ENCODE results near the gene BASP1.
"Not testable (repeated sequence)": the region's sequence is repeated elsewhere in the genome, so short reads cannot be mapped to it uniquely, and the experiment has no call there.

The BASP1 gene

GRCh38 chr5:17190799-17191391 lies 26.5 kb upstream of the BASP1 start:
- Histone ChIP-seq H3K4me3 (replicated peaks; ENCODE audit: insufficient read depth, low read length) (no peak overlapping the region), H3K27me3 (ENCODE audit: insufficient read depth, poor library complexity, severe bottlenecking) (no peaks in the 10 kb centered on the region), H3K27ac (replicated peaks) (no peak overlapping the region)
- DNase-seq (ENCODE audit: low read depth in 1 of 2, low spot score in 1 of 2) = no peak
- TF ChIP-seq SPI1 (IDR thresholded peaks at IDR 0.05; ENCODE audit: borderline replicate concordance, low read depth) (no peak), REST (IDR thresholded peaks at IDR 0.05; ENCODE audit: insufficient replicate concordance, low read depth) (no peak), CTCF (IDR thresholded peaks at IDR 0.05; ENCODE audit: insufficient read depth, low read length) (no peak), POLR2AphosphoS5 (IDR thresholded peaks at IDR 0.05; ENCODE audit: low read depth) (no peak), GABPA (IDR thresholded peaks at IDR 0.05; ENCODE audit: low read depth) (no peak)

GRCh38 chr5:17191574-17191973 lies 25.9 kb upstream of the BASP1 start:
- not testable (repeated sequence) for DNase-seq (ENCODE audit: low read depth in 1 of 2, low spot score in 1 of 2); H3K27ac ChIP-seq (replicated peaks); H3K27me3 ChIP-seq (ENCODE audit: insufficient read depth, poor library complexity, severe bottlenecking); H3K4me3 ChIP-seq (replicated peaks; ENCODE audit: insufficient read depth, low read length)

- Histone ChIP-seq H3K4me3 (replicated peaks; ENCODE audit: insufficient read depth, low read length) (no peak overlapping the region), H3K27me3 (ENCODE audit: insufficient read depth, poor library complexity, severe bottlenecking) (no peaks in the 10 kb centered on the region), H3K27ac (replicated peaks) (no peak overlapping the region)
- DNase-seq (ENCODE audit: low read depth in 1 of 2, low spot score in 1 of 2) = no peak
- no peak for TF ChIP-seq SPI1 (IDR thresholded peaks at IDR 0.05; ENCODE audit: borderline replicate concordance, low read depth)
- TF ChIP-seq GABPA (IDR thresholded peaks at IDR 0.05; ENCODE audit: low read depth) = no peak
- TF ChIP-seq POLR2AphosphoS5 (IDR thresholded peaks at IDR 0.05; ENCODE audit: low read depth) = no peak
- no peak for TF ChIP-seq CTCF (IDR thresholded peaks at IDR 0.05; ENCODE audit: insufficient read depth, low read length)
- TF ChIP-seq REST (IDR thresholded peaks at IDR 0.05; ENCODE audit: insufficient replicate concordance, low read depth) = no peak
These were observed 25.2 kb upstream of the BASP1 start for GRCh38 chr5:17192191-17192590.

GRCh38 chr5:17196024-17196423 lies 21.4 kb upstream of the BASP1 start:
- no peak overlapping the region for H3K4me3 ChIP-seq (replicated peaks; ENCODE audit: insufficient read depth, low read length)
- no peaks in the 10 kb centered on the region for H3K27me3 ChIP-seq (ENCODE audit: insufficient read depth, poor library complexity, severe bottlenecking)
- no peak for TF ChIP-seq CTCF (IDR thresholded peaks at IDR 0.05; ENCODE audit: insufficient read depth, low read length)
- no peak for TF ChIP-seq POLR2AphosphoS5 (IDR thresholded peaks at IDR 0.05; ENCODE audit: low read depth)
- TF ChIP-seq SPI1 (IDR thresholded peaks at IDR 0.05; ENCODE audit: borderline replicate concordance, low read depth) = no peak
- TF ChIP-seq GABPA (IDR thresholded peaks at IDR 0.05; ENCODE audit: low read depth) = no peak
- TF ChIP-seq REST (IDR thresholded peaks at IDR 0.05; ENCODE audit: insufficient replicate concordance, low read depth) = no peak
- no peak overlapping the region for H3K27ac ChIP-seq (replicated peaks)
- DNase-seq (ENCODE audit: low read depth in 1 of 2, low spot score in 1 of 2) = no peak
